Mesenchymal stem cell (in vitro differentiated cells and primary cell): ENCODE measurements around the gene MUSTN1.
A peak's percentile ranks its signal among the peaks of the same experiment; 100 is the strongest.

Experiments
- DNase-seq: peaks from one replicate; pipeline ENCODE4 v3.0.0-alpha.2; 2013
- H2AFZ ChIP-seq: one replicate; pipeline ENCODE4 v1.6.1; 2013; ENCODE audit warnings: low read depth, mild to moderate bottlenecking, control low read depth, inconsistent platforms, low read length, moderate library complexity
- H2AK5ac ChIP-seq: 2 replicates; pipeline ENCODE4 v1.6.1; 2013; ENCODE audit warnings: low read length, moderate library complexity, mild to moderate bottlenecking, inconsistent platforms; ENCODE audit not compliant: severe bottlenecking
- H2BK120ac ChIP-seq: one replicate; pipeline ENCODE4 v1.6.1; 2013; ENCODE audit warnings: low read depth, mild to moderate bottlenecking, inconsistent platforms, low read length, moderate library complexity
- H2BK12ac ChIP-seq, 2 experiments: one replicate each; pipeline ENCODE4 v1.6.1; 2013; ENCODE audit warnings: inconsistent platforms in 2 of 2, low read length in 2 of 2, mild to moderate bottlenecking in 2 of 2, moderate library complexity in 2 of 2, control low read depth in 1 of 2
- H2BK15ac ChIP-seq: one replicate; pipeline ENCODE4 v1.6.1; 2013; ENCODE audit warnings: mild to moderate bottlenecking, low read depth, inconsistent platforms; ENCODE audit not compliant: poor library complexity, severe bottlenecking
- H2BK5ac ChIP-seq: 2 replicates; pipeline ENCODE4 v1.6.1; 2013; ENCODE audit warnings: low read depth, mild to moderate bottlenecking, low read length, control low read depth, inconsistent platforms; ENCODE audit not compliant: poor library complexity, severe bottlenecking
- H3K14ac ChIP-seq, 2 experiments: one replicate each; pipeline ENCODE4 v1.6.1; 2013; ENCODE audit warnings: inconsistent platforms in 2 of 2, low read length in 2 of 2, control low read depth in 1 of 2, mild to moderate bottlenecking in 1 of 2, moderate library complexity in 1 of 2
- H3K18ac ChIP-seq, 2 experiments: one replicate each; pipeline ENCODE4 v1.6.1; 2013; ENCODE audit warnings: inconsistent platforms in 2 of 2, low read length in 2 of 2, control low read depth in 1 of 2, low read depth in 1 of 2, mild to moderate bottlenecking in 1 of 2
- H3K23ac ChIP-seq, 2 experiments: one replicate each; pipeline ENCODE4 v1.6.1; 2013; ENCODE audit warnings: inconsistent platforms in 2 of 2, low read length in 2 of 2, mild to moderate bottlenecking in 2 of 2, moderate library complexity in 2 of 2, control low read depth in 1 of 2
- H3K27ac ChIP-seq: 2 replicates; pipeline ENCODE4 v1.5.1; 2013; ENCODE audit warnings: mild to moderate bottlenecking, moderate library complexity, low read length, control low read depth, inconsistent platforms; ENCODE audit not compliant: poor library complexity, severe bottlenecking
- H3K27me3 ChIP-seq, 2 experiments: 2 replicates each; pipeline versions ENCODE4 v1.6.1 to v1.7.0; 2013; ENCODE audit warnings: low read length in 2 of 2, mild to moderate bottlenecking in 2 of 2, moderate library complexity in 2 of 2, control low read depth in 1 of 2, inconsistent platforms in 1 of 2; ENCODE audit not compliant: control insufficient read depth in 1 of 2, insufficient read depth in 1 of 2
- H3K36me3 ChIP-seq, 2 experiments: 2 replicates each; pipeline versions ENCODE4 v1.6.1 to v1.7.0; 2013; ENCODE audit warnings: low read length in 2 of 2, control low read depth in 1 of 2, inconsistent platforms in 1 of 2, low read depth in 1 of 2, mild to moderate bottlenecking in 1 of 2; ENCODE audit not compliant: insufficient read depth in 2 of 2, control insufficient read depth in 1 of 2
- H3K4ac ChIP-seq, 2 experiments: one replicate each; pipeline ENCODE4 v1.6.1; 2013; ENCODE audit warnings: inconsistent platforms in 2 of 2, low read length in 2 of 2, mild to moderate bottlenecking in 2 of 2, moderate library complexity in 2 of 2, control low read depth in 1 of 2, low read depth in 1 of 2
- H3K4me1 ChIP-seq: 2 replicates; pipeline ENCODE4 v1.6.1; 2013; ENCODE audit warnings: low read depth, low read length, control low read depth; ENCODE audit not compliant: control insufficient read depth, insufficient read depth
- H3K4me2 ChIP-seq: 2 replicates; pipeline ENCODE4 v1.6.1; 2013; ENCODE audit warnings: low read length, mild to moderate bottlenecking, inconsistent platforms; ENCODE audit not compliant: poor library complexity, severe bottlenecking
- H3K4me3 ChIP-seq, 2 experiments: 2 replicates each; pipeline versions ENCODE4 v1.5.1 to v1.7.0; 2013; ENCODE audit warnings: low read length in 2 of 2, mild to moderate bottlenecking in 2 of 2, control low read depth in 1 of 2, low read depth in 1 of 2; ENCODE audit not compliant: insufficient read depth in 1 of 2
- H3K79me1 ChIP-seq: replicated peaks from 2 replicates; pipeline ENCODE4 v1.6.1; 2013; ENCODE audit warnings: mild to moderate bottlenecking, control low read depth, low read length, inconsistent platforms; ENCODE audit not compliant: poor library complexity, severe bottlenecking
- H3K9ac ChIP-seq: 2 replicates; pipeline ENCODE4 v1.7.0; 2013; ENCODE audit warnings: mild to moderate bottlenecking, low read length, moderate library complexity
- H3K9me3 ChIP-seq: 2 replicates; pipeline ENCODE4 v1.7.0; 2013; ENCODE audit warnings: mild to moderate bottlenecking, low read length; ENCODE audit not compliant: control insufficient read depth
- H4K8ac ChIP-seq: one replicate; pipeline ENCODE4 v1.6.1; 2013; ENCODE audit warnings: inconsistent platforms, mild to moderate bottlenecking, low read length, moderate library complexity
- H4K91ac ChIP-seq: one replicate; pipeline ENCODE4 v1.6.1; 2013; ENCODE audit warnings: mild to moderate bottlenecking, low read length, inconsistent platforms
- WGBS: methylation state at CpG from one replicate; pipeline ENCODE4 v1.1.7; 2013; ENCODE audit warnings: mixed read lengths; 5-methylcytosine and 5-hydroxymethylcytosine counted together

The MUSTN1 gene

DNA sequence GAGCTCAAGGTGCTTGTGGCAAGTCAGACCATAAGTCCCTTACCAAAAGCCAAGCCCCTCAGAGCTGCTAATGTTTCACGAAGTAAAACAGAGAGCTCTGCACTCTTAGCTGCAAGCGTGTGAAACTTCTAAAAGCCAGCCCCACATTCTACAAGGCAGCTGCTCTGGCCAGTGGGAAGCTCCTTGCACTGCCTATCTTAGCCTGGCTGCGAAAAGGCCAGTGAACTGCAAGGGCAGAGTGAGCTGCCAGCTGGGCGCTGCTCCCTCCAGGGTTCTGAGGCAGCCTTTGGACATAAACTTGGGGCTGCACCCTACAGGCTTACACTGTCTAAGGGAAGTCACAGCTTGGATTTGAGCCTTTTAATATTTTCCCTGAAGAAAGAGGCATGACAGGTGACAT lies 2.2 kb upstream of the MUSTN1 start:
- WGBS, result 92% methylated on average over 4 of the region's 4 CpGs
- H3K27me3 ChIP-seq, result peaks cover 0 to 4% of the 10 kb centered on the region in 2 experiments

DNA sequence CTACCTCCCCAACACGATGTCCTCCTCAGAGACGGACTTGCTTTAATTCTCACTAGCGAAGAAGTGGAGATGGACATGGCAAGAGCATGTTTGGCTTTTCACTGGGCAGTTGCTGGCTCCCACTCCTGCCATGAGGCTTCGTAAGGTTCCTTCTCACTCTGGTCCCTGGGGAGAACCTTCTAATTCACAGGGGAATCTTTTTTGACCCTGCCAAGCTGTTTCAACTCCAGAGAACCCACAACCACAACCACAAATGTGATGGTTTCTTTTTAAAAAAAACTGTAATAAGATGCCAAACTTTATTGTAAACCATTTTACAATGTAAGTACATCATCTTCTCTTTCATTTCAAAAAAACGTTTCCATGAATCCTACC lies 1.6 kb upstream of the MUSTN1 start:
- no peak for DNase-seq
- Histone ChIP-seq H3K27me3 (peaks cover 0 to 4% of the 10 kb centered on the region in 2 experiments), H3K4me1 (peaks cover 28% of the 10 kb centered on the region), H2BK12ac (no peak overlapping the region), H3K18ac (no peak overlapping the region), H3K9me3 (no peaks in the 10 kb centered on the region), H4K8ac (no peak overlapping the region), H3K4ac (no peak overlapping the region), H3K27ac (no peak overlapping the region), H3K9ac (no peak overlapping the region), H3K79me1 (no peaks in the 10 kb centered on the region), H3K14ac (peak overlapping the region in 1 of 2 experiments; percentile 26), H2BK120ac (no peak overlapping the region), H2BK15ac (no peak overlapping the region), H2BK5ac (no peak overlapping the region), H3K4me2 (no peak overlapping the region), H3K36me3 (peaks cover 35 to 37% of the 10 kb centered on the region in 2 experiments), H3K23ac (no peak overlapping the region), H2AK5ac (no peak overlapping the region), H4K91ac (no peak overlapping the region), H3K4me3 (no peak overlapping the region), H2AFZ (no peak overlapping the region)
- WGBS, result 94% methylated on average over 5 of the region's 5 CpGs

More for the DNA sequence above, 2.2 kb upstream of the MUSTN1 start:
- no peak overlapping the region for H2AFZ ChIP-seq
- peaks cover 40 to 42% of the 10 kb centered on the region in 2 experiments for H3K36me3 ChIP-seq
- peaks cover 26% of the 10 kb centered on the region for H3K4me1 ChIP-seq
- H2BK15ac ChIP-seq, result no peak overlapping the region
- no peak overlapping the region for H3K23ac ChIP-seq
- H3K4ac ChIP-seq, result no peak overlapping the region
- no peak overlapping the region for H3K4me3 ChIP-seq
- no peak overlapping the region for H3K18ac ChIP-seq
- DNase-seq, result no peak
- no peak overlapping the region for H2BK12ac ChIP-seq
- H3K27ac ChIP-seq, result no peak overlapping the region
- H2BK5ac ChIP-seq, result no peak overlapping the region
- no peak overlapping the region for H3K9ac ChIP-seq
- no peak overlapping the region for H4K91ac ChIP-seq
- no peak overlapping the region for H2AK5ac ChIP-seq
- no peaks in the 10 kb centered on the region for H3K79me1 ChIP-seq
- no peak overlapping the region for H3K14ac ChIP-seq
- no peak overlapping the region for H2BK120ac ChIP-seq
- no peaks in the 10 kb centered on the region for H3K9me3 ChIP-seq
- H3K4me2 ChIP-seq, result no peak overlapping the region
- no peak overlapping the region for H4K8ac ChIP-seq

DNA sequence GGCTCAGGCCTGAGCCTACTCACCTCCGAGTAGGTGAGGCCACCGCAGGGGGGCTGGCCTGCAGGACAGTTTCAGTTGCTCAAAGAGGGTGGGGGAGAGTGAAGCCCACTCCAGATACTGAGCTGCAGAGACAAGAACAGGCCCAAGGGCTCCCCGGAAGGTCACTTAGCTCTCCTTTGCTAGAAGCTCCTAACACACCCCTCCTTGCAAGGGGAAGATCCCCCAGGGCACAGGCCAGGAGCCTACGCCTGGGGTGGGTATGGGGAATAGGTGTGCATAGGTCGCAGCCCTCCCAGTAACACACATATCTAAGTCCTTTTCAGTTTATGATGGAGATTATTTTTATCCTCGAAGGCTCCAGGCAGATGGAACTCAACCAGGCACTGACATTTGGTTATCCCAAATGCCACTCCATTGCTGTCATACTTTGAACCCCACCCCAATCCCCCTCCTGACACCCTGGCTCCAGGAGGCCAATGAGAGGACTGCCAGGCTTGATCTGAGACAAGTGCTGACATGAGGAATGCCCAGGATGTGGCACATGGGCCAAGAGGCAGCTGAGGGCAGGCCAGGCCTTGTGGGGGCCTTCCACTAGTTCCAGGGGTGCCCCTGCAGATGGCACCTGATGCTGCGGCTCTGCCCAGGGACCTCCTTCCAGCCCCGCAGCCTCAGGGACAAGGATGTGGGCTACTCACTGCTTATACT lies 1.1 kb upstream of the MUSTN1 start:
- Histone ChIP-seq H2BK5ac (no peak overlapping the region), H4K8ac (no peak overlapping the region), H3K18ac (no peak overlapping the region), H3K4ac (no peak overlapping the region), H2BK15ac (no peak overlapping the region), H3K4me3 (no peak overlapping the region), H2AFZ (no peak overlapping the region), H3K4me2 (no peak overlapping the region), H2BK120ac (no peak overlapping the region), H3K14ac (peak overlapping the region in 1 of 2 experiments; percentile 26), H3K36me3 (peaks cover 32 to 33% of the 10 kb centered on the region in 2 experiments), H4K91ac (no peak overlapping the region), H2AK5ac (no peak overlapping the region), H3K79me1 (no peaks in the 10 kb centered on the region), H3K4me1 (peaks cover 28% of the 10 kb centered on the region), H3K9ac (no peak overlapping the region), H3K27ac (no peak overlapping the region), H2BK12ac (no peak overlapping the region), H3K9me3 (no peaks in the 10 kb centered on the region), H3K27me3 (peaks cover 0 to 4% of the 10 kb centered on the region in 2 experiments), H3K23ac (no peak overlapping the region)
- WGBS, result 85% methylated on average over 5 of the region's 8 CpGs
- DNase-seq, result no peak

DNA sequence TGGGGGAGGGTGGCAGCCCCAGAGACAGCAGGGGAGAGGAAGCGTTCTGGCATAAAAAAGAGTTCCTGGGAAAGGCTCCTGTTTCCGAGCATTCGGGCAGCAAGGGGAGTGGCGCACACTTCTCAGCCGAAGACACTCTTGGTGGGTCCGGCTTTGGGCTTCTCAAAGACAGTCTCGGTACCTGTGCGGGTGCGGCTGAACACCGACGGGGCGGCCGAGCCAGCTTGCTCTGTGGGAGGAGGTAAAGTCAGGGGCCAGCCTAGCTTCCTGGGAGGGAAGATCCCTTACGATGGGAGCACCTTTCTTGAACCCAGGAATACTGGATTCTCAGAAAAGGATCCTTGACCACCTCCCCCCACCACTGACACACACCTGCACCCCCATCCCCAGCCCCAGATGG lies 1.6 kb downstream of the MUSTN1 start:
- peaks cover 0 to 8% of the 10 kb centered on the region in 2 experiments for H3K27me3 ChIP-seq
- no peak overlapping the region for H3K9ac ChIP-seq
- no peak overlapping the region for H4K8ac ChIP-seq
- H4K91ac ChIP-seq, result no peak overlapping the region
- no peak overlapping the region for H2BK120ac ChIP-seq
- H2BK12ac ChIP-seq, result no peak overlapping the region
- DNase-seq, result no peak
- no peak overlapping the region for H3K4me2 ChIP-seq
- no peaks in the 10 kb centered on the region for H3K9me3 ChIP-seq
- H2BK5ac ChIP-seq, result no peak overlapping the region
- no peak overlapping the region for H3K23ac ChIP-seq
- no peak overlapping the region for H3K4me3 ChIP-seq
- no peak overlapping the region for H3K18ac ChIP-seq
- H2BK15ac ChIP-seq, result no peak overlapping the region
- H2AK5ac ChIP-seq, result no peak overlapping the region
- H2AFZ ChIP-seq, result no peak overlapping the region
- H3K36me3 ChIP-seq, result peaks cover 10 to 18% of the 10 kb centered on the region in 2 experiments
- no peak overlapping the region for H3K14ac ChIP-seq
- H3K79me1 ChIP-seq, result no peaks in the 10 kb centered on the region
- 95% methylated on average over 14 of the region's 14 CpGs for WGBS
- no peak overlapping the region for H3K4ac ChIP-seq
- H3K4me1 ChIP-seq, result peaks cover 38% of the 10 kb centered on the region
- no peak overlapping the region for H3K27ac ChIP-seq
